Measurements from ENCODE around the gene PLSCR4.

PLSCR4 gene

DNA sequence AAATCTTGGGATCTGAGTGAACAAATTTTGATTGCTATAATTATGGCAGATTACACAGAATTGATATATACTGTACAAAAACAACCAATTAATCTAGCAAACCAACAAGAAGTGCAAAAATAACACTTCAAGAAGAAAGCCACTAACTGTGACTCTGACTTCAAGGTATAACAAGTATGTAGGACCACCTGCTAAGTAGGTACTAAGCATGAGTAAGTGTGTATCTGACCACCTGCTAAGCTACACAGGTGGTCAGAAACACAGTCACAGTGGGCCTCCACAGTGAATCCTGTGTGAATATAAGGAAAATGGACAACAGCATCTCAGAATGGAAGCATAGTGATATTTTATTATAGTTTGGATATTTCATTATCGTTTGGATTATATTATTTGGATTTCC, 14.8 kb upstream of the PLSCR4 start:
- TF ChIP-seq, protein P1, sequence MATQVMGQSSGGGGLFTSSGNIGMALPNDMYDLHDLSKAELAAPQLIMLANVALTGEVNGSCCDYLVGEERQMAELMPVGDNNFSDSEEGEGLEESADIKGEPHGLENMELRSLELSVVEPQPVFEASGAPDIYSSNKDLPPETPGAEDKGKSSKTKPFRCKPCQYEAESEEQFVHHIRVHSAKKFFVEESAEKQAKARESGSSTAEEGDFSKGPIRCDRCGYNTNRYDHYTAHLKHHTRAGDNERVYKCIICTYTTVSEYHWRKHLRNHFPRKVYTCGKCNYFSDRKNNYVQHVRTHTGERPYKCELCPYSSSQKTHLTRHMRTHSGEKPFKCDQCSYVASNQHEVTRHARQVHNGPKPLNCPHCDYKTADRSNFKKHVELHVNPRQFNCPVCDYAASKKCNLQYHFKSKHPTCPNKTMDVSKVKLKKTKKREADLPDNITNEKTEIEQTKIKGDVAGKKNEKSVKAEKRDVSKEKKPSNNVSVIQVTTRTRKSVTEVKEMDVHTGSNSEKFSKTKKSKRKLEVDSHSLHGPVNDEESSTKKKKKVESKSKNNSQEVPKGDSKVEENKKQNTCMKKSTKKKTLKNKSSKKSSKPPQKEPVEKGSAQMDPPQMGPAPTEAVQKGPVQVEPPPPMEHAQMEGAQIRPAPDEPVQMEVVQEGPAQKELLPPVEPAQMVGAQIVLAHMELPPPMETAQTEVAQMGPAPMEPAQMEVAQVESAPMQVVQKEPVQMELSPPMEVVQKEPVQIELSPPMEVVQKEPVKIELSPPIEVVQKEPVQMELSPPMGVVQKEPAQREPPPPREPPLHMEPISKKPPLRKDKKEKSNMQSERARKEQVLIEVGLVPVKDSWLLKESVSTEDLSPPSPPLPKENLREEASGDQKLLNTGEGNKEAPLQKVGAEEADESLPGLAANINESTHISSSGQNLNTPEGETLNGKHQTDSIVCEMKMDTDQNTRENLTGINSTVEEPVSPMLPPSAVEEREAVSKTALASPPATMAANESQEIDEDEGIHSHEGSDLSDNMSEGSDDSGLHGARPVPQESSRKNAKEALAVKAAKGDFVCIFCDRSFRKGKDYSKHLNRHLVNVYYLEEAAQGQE (IDR thresholded peaks at IDR 0.05; ENCODE audit: insufficient read depth in 1 of 2, low read depth in 2 of 2, low read length in 2 of 2), result no peak
- TF ChIP-seq SIN3A (IDR thresholded peaks at IDR 0.05; ENCODE audit: borderline replicate concordance, insufficient read depth, low read length), result no peak
- TF ChIP-seq POLR2AphosphoS5 (IDR thresholded peaks at IDR 0.05; ENCODE audit: low read depth, low read length), result no peak
- TF ChIP-seq TAF1 (IDR thresholded peaks at IDR 0.05; ENCODE audit: borderline replicate concordance, insufficient read depth, low read length), result no peak
- no peak for TF ChIP-seq FOXP2 (optimal IDR thresholded peaks at IDR 0.05; ENCODE audit: borderline replicate concordance, extremely low read depth, extremely low read length, insufficient read depth)

DNA sequence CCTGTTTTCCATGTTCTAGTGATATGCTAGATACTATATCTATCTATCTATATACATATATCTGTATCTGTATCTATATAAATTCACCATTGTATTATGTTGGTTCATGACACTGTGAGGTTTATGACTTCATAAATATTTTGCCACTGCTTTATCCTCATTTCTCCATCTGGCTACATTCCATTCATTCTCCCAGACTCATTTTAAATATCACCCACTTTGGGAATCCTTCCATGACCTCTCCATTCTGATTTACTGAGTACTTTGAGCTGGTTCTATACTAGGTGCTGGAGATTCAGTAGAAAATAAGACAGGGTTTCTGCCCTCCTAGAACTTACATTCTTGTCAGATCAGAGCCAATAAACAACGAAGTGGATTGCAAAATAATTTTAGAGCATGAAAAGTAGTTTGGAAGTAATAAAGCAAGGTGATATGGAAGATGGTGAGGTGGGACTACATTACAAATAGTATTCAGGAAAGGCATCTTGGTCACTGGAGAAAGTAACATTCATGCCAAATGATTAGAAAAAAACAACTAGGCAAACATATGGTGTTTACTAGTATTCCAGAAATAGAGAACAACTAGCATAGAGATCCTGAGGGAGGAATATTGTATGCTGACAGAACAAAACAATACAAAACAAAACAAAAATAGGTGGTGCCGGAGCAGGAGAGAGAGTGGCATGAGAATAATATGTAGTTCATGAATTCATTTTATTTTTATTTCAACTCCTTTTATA, 11.6 kb upstream of the PLSCR4 start:
- TF ChIP-seq FOXP2 (optimal IDR thresholded peaks at IDR 0.05; ENCODE audit: borderline replicate concordance, extremely low read depth, extremely low read length, insufficient read depth), result no peak
- TF ChIP-seq POLR2AphosphoS5 (IDR thresholded peaks at IDR 0.05; ENCODE audit: low read depth, low read length), result no peak
- no peak for TF ChIP-seq TAF1 (IDR thresholded peaks at IDR 0.05; ENCODE audit: borderline replicate concordance, insufficient read depth, low read length)
- TF ChIP-seq SIN3A (IDR thresholded peaks at IDR 0.05; ENCODE audit: borderline replicate concordance, insufficient read depth, low read length), result no peak
- TF ChIP-seq, protein P1 (IDR thresholded peaks at IDR 0.05; ENCODE audit: insufficient read depth in 1 of 2, low read depth in 2 of 2, low read length in 2 of 2), result no peak

DNA sequence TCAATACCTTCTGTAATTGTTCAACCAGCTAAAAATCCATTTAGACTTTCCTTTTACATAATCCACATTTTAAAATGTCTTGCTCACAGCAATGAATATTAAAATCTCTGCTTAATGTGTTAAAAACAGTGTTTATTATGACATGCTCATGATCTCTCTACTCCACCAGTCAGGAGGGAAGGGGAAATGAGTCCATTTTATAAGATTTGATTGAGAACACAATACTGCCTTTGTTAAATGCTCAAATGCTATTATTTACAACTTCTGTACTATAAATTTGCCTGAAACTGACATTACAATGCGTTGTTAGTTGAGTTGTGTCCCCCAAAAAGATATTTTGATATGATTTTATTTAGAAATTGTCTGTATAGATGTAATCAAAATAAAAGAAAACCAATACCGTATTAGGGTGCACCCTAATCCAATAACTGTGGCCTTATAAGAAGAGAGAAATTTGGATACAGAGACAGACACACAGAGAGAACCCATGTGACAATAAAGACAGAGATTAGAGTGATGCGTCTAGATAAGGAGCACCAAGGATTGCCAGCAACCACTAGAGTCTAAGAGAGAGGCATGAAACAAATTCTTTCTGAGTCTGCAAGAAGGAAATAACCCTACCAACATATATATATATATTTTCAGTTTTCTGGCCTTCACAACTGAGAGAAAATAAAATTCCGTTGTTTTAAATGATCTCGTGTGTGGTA, 9.1 kb upstream of the PLSCR4 start:
- TF ChIP-seq POLR2AphosphoS5 (IDR thresholded peaks at IDR 0.05; ENCODE audit: low read depth, low read length) (no peak), FOXP2 (optimal IDR thresholded peaks at IDR 0.05; ENCODE audit: borderline replicate concordance, extremely low read depth, extremely low read length, insufficient read depth) (no peak), TAF1 (IDR thresholded peaks at IDR 0.05; ENCODE audit: borderline replicate concordance, insufficient read depth, low read length) (no peak), SIN3A (IDR thresholded peaks at IDR 0.05; ENCODE audit: borderline replicate concordance, insufficient read depth, low read length) (no peak)
- TF ChIP-seq, protein P1 (IDR thresholded peaks at IDR 0.05; ENCODE audit: insufficient read depth in 1 of 2, low read depth in 2 of 2, low read length in 2 of 2), result no peak

DNA sequence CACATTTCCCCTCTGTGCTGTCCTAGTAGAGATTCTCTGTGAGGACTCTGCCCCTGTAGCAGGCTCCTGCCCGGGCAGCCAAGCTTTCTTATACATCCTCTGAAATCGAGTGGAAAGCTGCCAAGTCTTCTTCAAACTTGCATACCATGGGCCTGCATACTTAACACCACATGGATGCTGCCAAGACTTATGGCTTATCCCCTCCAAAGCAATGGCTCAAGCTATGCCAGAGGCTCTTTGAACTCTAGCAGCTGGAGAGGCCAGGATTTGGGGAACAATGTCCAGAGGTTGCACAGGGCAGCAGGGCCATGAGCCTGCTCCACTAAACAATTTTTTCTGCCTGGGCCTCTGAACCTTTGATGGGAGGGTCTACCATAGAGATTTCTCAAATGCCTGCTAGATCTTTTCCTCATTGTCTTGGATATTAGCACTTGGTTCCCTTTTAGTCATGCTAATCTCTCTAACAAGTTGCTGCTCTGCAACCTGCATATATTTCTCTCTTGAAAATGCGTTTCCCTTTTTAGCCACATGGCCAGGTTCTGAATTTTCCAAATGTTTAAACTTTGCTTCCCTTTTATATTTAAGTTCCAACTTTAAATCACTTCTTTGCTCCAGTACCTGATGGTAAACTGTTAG, 6.1 kb upstream of the PLSCR4 start:
- no peak for TF ChIP-seq FOXP2 (optimal IDR thresholded peaks at IDR 0.05; ENCODE audit: borderline replicate concordance, extremely low read depth, extremely low read length, insufficient read depth)
- no peak for TF ChIP-seq SIN3A (IDR thresholded peaks at IDR 0.05; ENCODE audit: borderline replicate concordance, insufficient read depth, low read length)
- no peak for TF ChIP-seq POLR2AphosphoS5 (IDR thresholded peaks at IDR 0.05; ENCODE audit: low read depth, low read length)
- TF ChIP-seq, protein P1 (IDR thresholded peaks at IDR 0.05; ENCODE audit: insufficient read depth in 1 of 2, low read depth in 2 of 2, low read length in 2 of 2), result no peak
- TF ChIP-seq TAF1 (IDR thresholded peaks at IDR 0.05; ENCODE audit: borderline replicate concordance, insufficient read depth, low read length), result no peak
